GM12891 (cell line): ENCODE data around the gene NDFIP1.

Experiments
- DNase-seq: peaks from one replicate; pipeline ENCODE4 v3.0.0; 2011; ENCODE audit warnings: low spot score; ENCODE audit not compliant: insufficient read length
- FAIRE-seq: peaks from 2 replicates; lab custom pipeline; 2011; peaks lifted over from hg19 to GRCh38; lab: Jason Lieb, UNC
- PAX5 ChIP-seq: IDR thresholded peaks from 2 replicates; pipeline ENCODE4 v1.6.1; 2011; ENCODE audit warnings: low read length, moderate library complexity, mild to moderate bottlenecking; ENCODE audit not compliant: insufficient read depth, severe bottlenecking
- POLR2A ChIP-seq: IDR thresholded peaks from 2 replicates; pipeline ENCODE4 v1.6.1; 2011; ENCODE audit warnings: low read depth, low read length, control low read depth
- POLR2AphosphoS5 ChIP-seq: IDR thresholded peaks from 2 replicates; pipeline ENCODE4 v1.6.1; 2011; ENCODE audit warnings: low read depth, low read length, control low read depth
- POU2F2 ChIP-seq: IDR thresholded peaks from 2 replicates; pipeline ENCODE4 v1.6.1; 2011; ENCODE audit warnings: low read depth, mild to moderate bottlenecking, control low read depth, low read length, moderate library complexity
- SPI1 ChIP-seq: IDR thresholded peaks from 2 replicates; pipeline ENCODE4 v1.6.1; 2011; ENCODE audit warnings: low read depth, low read length, control low read depth
- TAF1 ChIP-seq: IDR thresholded peaks from 2 replicates; pipeline ENCODE4 v1.6.1; 2011; ENCODE audit warnings: low read depth, low read length, control low read depth

The NDFIP1 gene

GRCh38 chr5:142170254-142170953 lies 61.8 kb downstream of the NDFIP1 start:
- no peak for TF ChIP-seq TAF1
- TF ChIP-seq SPI1: no peak
- TF ChIP-seq POLR2AphosphoS5: no peak
- TF ChIP-seq POU2F2: no peak
- TF ChIP-seq PAX5: no peak
- no peak for TF ChIP-seq POLR2A
- DNase-seq (no peak), FAIRE-seq (no peak)

- DNase-seq (no peak), FAIRE-seq (no peak)
- TF ChIP-seq POLR2A: no peak
- TF ChIP-seq POU2F2: no peak
- no peak for TF ChIP-seq TAF1
- TF ChIP-seq POLR2AphosphoS5: no peak
- no peak for TF ChIP-seq PAX5
- TF ChIP-seq SPI1: no peak
Measured at GRCh38 chr5:142171270-142171669, 62.7 kb downstream of the NDFIP1 start.

GRCh38 chr5:142175039-142175438 lies 66.5 kb downstream of the NDFIP1 start:
- no peak for FAIRE-seq
- TF ChIP-seq POLR2AphosphoS5 (no peak), PAX5 (no peak), TAF1 (no peak), POLR2A (no peak)

GRCh38 chr5:142175461-142176142 lies 67.0 kb downstream of the NDFIP1 start:
- FAIRE-seq (no peak), DNase-seq (no peak)
- TF ChIP-seq POU2F2: no peak
- no peak for TF ChIP-seq SPI1
- TF ChIP-seq PAX5: no peak
- TF ChIP-seq POLR2A: no peak
- TF ChIP-seq POLR2AphosphoS5: no peak
- TF ChIP-seq TAF1: no peak

More at GRCh38 chr5:142175039-142175438, 66.5 kb downstream of the NDFIP1 start:
- DNase-seq: no peak

GRCh38 chr5:142176255-142176654 lies 67.7 kb downstream of the NDFIP1 start:
- DNase-seq (no peak), FAIRE-seq (no peak)
- TF ChIP-seq POU2F2 (no peak), POLR2AphosphoS5 (no peak), POLR2A (no peak), SPI1 (no peak), PAX5 (no peak), TAF1 (no peak)

GRCh38 chr5:142178651-142179050 lies 70.1 kb downstream of the NDFIP1 start:
- TF ChIP-seq POU2F2: no peak
- no peak for TF ChIP-seq PAX5
- TF ChIP-seq POLR2AphosphoS5: no peak
- TF ChIP-seq TAF1: no peak
- TF ChIP-seq SPI1: no peak
- TF ChIP-seq POLR2A: no peak
- DNase-seq: no peak
- no peak for FAIRE-seq

- TF ChIP-seq POLR2AphosphoS5 (no peak), TAF1 (no peak), POLR2A (no peak), SPI1 (no peak), POU2F2 (no peak), PAX5 (no peak)
- no peak for FAIRE-seq
- no peak for DNase-seq
Measured at GRCh38 chr5:142179776-142180387, 71.3 kb downstream of the NDFIP1 start.

- DNase-seq: no peak
- no peak for FAIRE-seq
- TF ChIP-seq POLR2AphosphoS5: no peak
- TF ChIP-seq POU2F2: no peak
- no peak for TF ChIP-seq POLR2A
- TF ChIP-seq SPI1: no peak
- no peak for TF ChIP-seq PAX5
- no peak for TF ChIP-seq TAF1
Measured at GRCh38 chr5:142181096-142181495, 72.5 kb downstream of the NDFIP1 start.

GRCh38 chr5:142181547-142182163 lies 73.1 kb downstream of the NDFIP1 start:
- FAIRE-seq (no peak), DNase-seq (no peak)
- no peak for TF ChIP-seq PAX5
- no peak for TF ChIP-seq TAF1
- TF ChIP-seq POLR2AphosphoS5: no peak
- no peak for TF ChIP-seq POU2F2
- TF ChIP-seq SPI1: no peak
- no peak for TF ChIP-seq POLR2A
